HG02759 (cell line): Measurements from ENCODE around the gene HOXB4.
A peak's percentile ranks its signal among the peaks of the same experiment; 100 is the strongest.

Experiments
- ATAC-seq: cut with Tn5 transposase; IDR thresholded peaks from one replicate; pipeline ENCODE4 v1.9.1; 2021; ENCODE audit warnings: mild to moderate bottlenecking, moderate library complexity; ENCODE audit not compliant: unreplicated experiment

Gene HOXB4

GRCh38 chr17:48561884-48562810, 16.0 kb downstream of the HOXB4 start:
- peak; percentile 75 for ATAC-seq

GRCh38 chr17:48559840-48560817, 18.0 kb downstream of the HOXB4 start:
- ATAC-seq = no peak

GRCh38 chr17:48559122-48559839, 18.9 kb downstream of the HOXB4 start:
- no peak for ATAC-seq

GRCh38 chr17:48558831-48559121, 19.4 kb downstream of the HOXB4 start:
- ATAC-seq = no peak

GRCh38 chr17:48558057-48558830, 19.9 kb downstream of the HOXB4 start:
- ATAC-seq = no peak

- no peak for ATAC-seq
Observed at GRCh38 chr17:48556576-48557401, 21.4 kb downstream of the HOXB4 start.

GRCh38 chr17:48556229-48556575, 21.9 kb downstream of the HOXB4 start:
- ATAC-seq = no peak

- ATAC-seq = no peak
Observed at GRCh38 chr17:48555258-48556228, 22.6 kb downstream of the HOXB4 start.

- ATAC-seq = no peak
Observed at GRCh38 chr17:48554412-48555257, 23.5 kb downstream of the HOXB4 start.

GRCh38 chr17:48553826-48554225, 24.3 kb downstream of the HOXB4 start:
- no peak for ATAC-seq

GRCh38 chr17:48553190-48553547, 25.0 kb downstream of the HOXB4 start:
- no peak for ATAC-seq

GRCh38 chr17:48552466-48553189, 25.5 kb downstream of the HOXB4 start:
- no peak for ATAC-seq

- no peak for ATAC-seq
Observed at GRCh38 chr17:48551596-48552465, 26.3 kb downstream of the HOXB4 start.

GRCh38 chr17:48551214-48551555, 27.0 kb downstream of the HOXB4 start:
- ATAC-seq = no peak

- ATAC-seq = no peak
Observed at GRCh38 chr17:48550502-48551213, 27.5 kb downstream of the HOXB4 start.
